Measurements from ENCODE around the gene PAQR5.

Gene PAQR5

GRCh38 chr15:69451951-69452691, 153.4 kb downstream of the PAQR5 start:
- H3K27me3 ChIP-seq (ENCODE audit: control insufficient read depth, insufficient read depth, low read length): no peaks in the 10 kb centered on the region
- peak overlapping the region; percentile 81 for H3K9ac ChIP-seq (ENCODE audit: low read length)
- H3K4me3 ChIP-seq (ENCODE audit: low read length): peak overlapping the region; percentile 84
- no peaks in the 10 kb centered on the region for H3K36me3 ChIP-seq (ENCODE audit: control insufficient read depth, insufficient read depth, low read length)
- H3K9me3 ChIP-seq (ENCODE audit: control insufficient read depth, low read length): no peaks in the 10 kb centered on the region
- peaks cover 17% of the 10 kb centered on the region for H3K4me1 ChIP-seq (ENCODE audit: control insufficient read depth, insufficient read depth, low read length)

- no peaks in the 10 kb centered on the region for H3K27me3 ChIP-seq (ENCODE audit: control insufficient read depth, insufficient read depth, low read length)
- H3K4me1 ChIP-seq (ENCODE audit: control insufficient read depth, insufficient read depth, low read length): peaks cover 17% of the 10 kb centered on the region
- peak within 1 kb of the TSS; percentile 81 for H3K9ac ChIP-seq (ENCODE audit: low read length)
- peak within 1 kb of the TSS; percentile 84 for H3K4me3 ChIP-seq (ENCODE audit: low read length)
- H3K9me3 ChIP-seq (ENCODE audit: control insufficient read depth, low read length): no peaks in the 10 kb centered on the region
- no peaks in the 10 kb centered on the region for H3K36me3 ChIP-seq (ENCODE audit: control insufficient read depth, insufficient read depth, low read length)
Observed at GRCh38 chr15:69452692-69453521, 154.2 kb downstream of the PAQR5 start, which contains the start of gene RPLP1. Gene RPLP1 (plus strand): TSS chr15:69452818. CDS start chr15:69452949, 131 bp downstream.

GRCh38 chr15:69454953-69455352, 156.2 kb downstream of the PAQR5 start:
- Histone ChIP-seq H3K4me3 (ENCODE audit: low read length) (no peak overlapping the region), H3K9me3 (ENCODE audit: control insufficient read depth, low read length) (no peaks in the 10 kb centered on the region), H3K36me3 (ENCODE audit: control insufficient read depth, insufficient read depth, low read length) (no peaks in the 10 kb centered on the region), H3K27me3 (ENCODE audit: control insufficient read depth, insufficient read depth, low read length) (no peaks in the 10 kb centered on the region), H3K4me1 (ENCODE audit: control insufficient read depth, insufficient read depth, low read length) (peaks cover 17% of the 10 kb centered on the region), H3K9ac (ENCODE audit: low read length) (no peak overlapping the region)

GRCh38 chr15:69456208-69457166, 157.8 kb downstream of the PAQR5 start:
- H3K4me3 ChIP-seq (ENCODE audit: low read length): no peak overlapping the region
- H3K27me3 ChIP-seq (ENCODE audit: control insufficient read depth, insufficient read depth, low read length): no peaks in the 10 kb centered on the region
- H3K9me3 ChIP-seq (ENCODE audit: control insufficient read depth, low read length): no peaks in the 10 kb centered on the region
- H3K9ac ChIP-seq (ENCODE audit: low read length): no peak overlapping the region
- H3K4me1 ChIP-seq (ENCODE audit: control insufficient read depth, insufficient read depth, low read length): peaks cover 17% of the 10 kb centered on the region
- H3K36me3 ChIP-seq (ENCODE audit: control insufficient read depth, insufficient read depth, low read length): no peaks in the 10 kb centered on the region

Data from mucosa of stomach (tissue), 1 donor.